Endometrial microvascular endothelial cells (primary cell): ENCODE results near the gene BPIFA1. TPM values are rescaled to one million over a fixed set of nuclear protein-coding genes. Genes with fewer than 3 reads are reported as not detected.

Experiments used
- in situ Hi-C: cut with HindIII; loops from 2 replicates; pipeline ENCODE4 v1.10.0; 2017; ENCODE audit warnings: low sequenced_read_pairs, low pct_unique_long_range_greater_than_20kb; ENCODE audit errors: inconsistent ontology term
- total RNA-seq: library from RNA; depleted of rRNA; stranded (reverse); fragments of >200 nt; gene quantifications from one replicate; pipeline ENCODE4 v1.2.3, GENCODE V29; 2015; ENCODE audit errors: inconsistent ontology term

The BPIFA1 gene
- total RNA-seq, 1 donor from 2014 or later, result not detected

- in situ Hi-C loops, result no loop called here
Observed at GRCh38 chr20:33237989-33238388, 2.2 kb downstream of the BPIFA1 start.

- in situ Hi-C loops, result no loop called here
Observed at GRCh38 chr20:33239418-33239817, 3.6 kb downstream of the BPIFA1 start.

GRCh38 chr20:33239979-33240736, 4.4 kb downstream of the BPIFA1 start:
- in situ Hi-C loops, result no loop called here

DNA sequence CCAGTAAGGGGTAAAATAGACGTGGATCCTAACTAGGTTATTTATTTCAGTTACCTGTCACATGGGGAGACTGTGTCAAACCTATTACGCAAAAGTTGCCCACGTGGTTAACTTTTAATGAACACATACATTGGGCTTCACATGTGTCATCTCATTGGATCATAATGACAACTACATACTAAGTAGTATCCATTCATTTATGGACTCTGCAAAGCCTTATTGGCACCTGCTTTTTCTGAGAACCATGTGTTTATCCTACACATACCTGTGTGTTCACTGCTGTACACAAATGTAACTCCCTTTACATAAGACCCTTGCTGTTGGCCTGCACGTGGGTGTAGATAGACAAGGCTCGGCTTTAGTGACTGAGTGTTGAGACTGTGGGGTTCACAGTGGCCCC, 5.1 kb downstream of the BPIFA1 start:
- in situ Hi-C loops, result no loop called here

- in situ Hi-C loops, result no loop called here
Observed at GRCh38 chr20:33242319-33243100, 6.7 kb downstream of the BPIFA1 start.

DNA sequence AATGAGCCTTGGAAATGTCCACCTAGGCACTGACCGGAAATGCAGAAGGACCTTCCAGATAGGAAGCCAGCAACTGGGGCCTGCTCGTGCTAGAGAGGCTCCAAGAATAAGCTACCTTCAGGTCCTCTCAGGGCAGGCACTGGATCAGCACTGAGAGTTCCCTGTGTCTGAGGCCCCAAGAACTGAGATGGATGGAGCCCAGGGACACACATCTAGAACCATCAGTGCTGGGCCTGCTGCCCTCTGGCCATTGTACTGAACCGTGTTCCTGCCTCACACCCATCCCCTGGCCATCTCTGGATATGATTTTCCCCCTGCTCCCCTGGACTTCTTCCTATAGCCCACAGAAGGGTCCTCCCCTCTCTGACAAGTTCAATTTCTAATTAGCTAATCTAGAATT, 10.3 kb downstream of the BPIFA1 start:
- in situ Hi-C loops, result no loop called here

GRCh38 chr20:33249456-33249855, 13.7 kb downstream of the BPIFA1 start:
- in situ Hi-C loops, result no loop called here

- in situ Hi-C loops, result no loop called here
Observed at GRCh38 chr20:33250666-33251065, 14.9 kb downstream of the BPIFA1 start.

- in situ Hi-C loops, result no loop called here
Observed at GRCh38 chr20:33251496-33251895, 15.7 kb downstream of the BPIFA1 start.

- in situ Hi-C loops, result no loop called here
Observed at GRCh38 chr20:33252460-33252859, 16.7 kb downstream of the BPIFA1 start.

GRCh38 chr20:33255005-33255404, 19.2 kb downstream of the BPIFA1 start:
- in situ Hi-C loops, result no loop called here

DNA sequence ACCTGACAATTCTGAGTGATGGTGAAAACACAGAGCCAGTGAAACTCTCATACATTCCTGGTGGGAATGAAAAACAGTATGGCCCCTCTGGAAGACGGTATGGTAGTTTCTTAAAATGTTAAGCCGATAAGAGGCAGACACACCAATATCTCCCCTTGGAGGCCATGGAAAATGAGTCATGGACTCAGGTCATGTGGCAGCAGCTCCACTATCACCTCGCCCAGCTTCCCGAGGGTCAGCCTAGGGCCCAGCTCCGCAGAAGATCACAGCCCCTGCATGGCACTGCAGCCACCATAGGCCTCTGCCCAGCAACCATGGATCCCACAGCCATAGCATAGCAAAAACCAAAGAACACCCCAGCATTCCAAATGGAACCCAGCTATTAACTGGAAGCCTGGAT, 21.4 kb downstream of the BPIFA1 start:
- in situ Hi-C loops, result no loop called here

- in situ Hi-C loops, result no loop called here
Observed at GRCh38 chr20:33259371-33259770, 23.6 kb downstream of the BPIFA1 start.

- in situ Hi-C loops, result no loop called here
Observed at GRCh38 chr20:33261465-33261864, 25.7 kb downstream of the BPIFA1 start.

- in situ Hi-C loops, result no loop called here
Observed at GRCh38 chr20:33262658-33263065, 26.9 kb downstream of the BPIFA1 start.

DNA sequence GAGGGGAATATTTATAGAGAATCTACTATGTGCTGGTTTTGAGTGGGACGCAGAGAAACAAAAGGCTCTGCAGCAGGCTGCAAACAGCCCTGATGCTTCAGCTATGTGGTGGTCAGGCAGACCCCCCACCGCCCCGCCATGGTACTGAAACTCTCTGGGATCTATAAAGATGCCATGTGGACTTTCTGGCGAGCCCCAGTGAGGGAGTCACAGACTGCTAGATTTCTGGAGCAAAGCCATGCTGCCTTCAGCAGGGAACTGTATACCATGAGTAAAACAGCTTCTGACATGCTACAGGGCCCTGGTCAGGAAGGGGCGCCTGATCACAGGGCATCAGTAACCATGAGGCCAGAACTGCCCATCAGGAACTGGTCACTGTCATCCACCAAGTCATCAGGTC, 28.0 kb downstream of the BPIFA1 start:
- in situ Hi-C loops, result no loop called here

DNA sequence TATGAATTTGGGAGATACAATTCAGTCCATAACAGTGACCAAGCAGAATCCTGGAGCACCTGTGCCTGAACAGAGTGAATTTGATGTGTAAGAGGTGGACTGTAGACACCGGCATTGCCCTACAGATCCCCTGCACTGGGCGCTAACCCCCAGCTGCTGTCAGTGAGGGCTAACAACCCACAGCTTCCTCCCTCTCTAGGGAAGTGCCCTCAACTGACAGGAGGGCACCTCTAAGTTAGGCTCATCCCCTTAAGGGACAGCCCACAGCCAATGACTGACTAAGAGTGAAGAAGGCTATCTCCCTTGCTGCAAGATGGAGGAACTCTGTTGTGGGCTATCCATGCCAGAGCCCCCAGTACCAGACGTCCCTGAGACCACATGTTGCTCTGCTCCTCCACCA, 31.9 kb downstream of the BPIFA1 start:
- in situ Hi-C loops, result no loop called here

- in situ Hi-C loops, result no loop called here
Observed at GRCh38 chr20:33272155-33272873, 36.5 kb downstream of the BPIFA1 start.

GRCh38 chr20:33273117-33273851, 37.5 kb downstream of the BPIFA1 start:
- in situ Hi-C loops, result no loop called here
